Ishikawa (cell line): ENCODE results near the gene SASH1.

Source experiments
- TAF1 ChIP-seq: IDR thresholded peaks from 2 replicates; pipeline ENCODE4 v1.6.1; 2012; ENCODE audit warnings: low read depth, mild to moderate bottlenecking
- TCF12 ChIP-seq: IDR thresholded peaks from 2 replicates; pipeline ENCODE4 v1.6.1; 2012; ENCODE audit warnings: low read depth
- ZBTB7A ChIP-seq: IDR thresholded peaks from 2 replicates; pipeline ENCODE4 v1.6.1; 2012; ENCODE audit warnings: low read depth
- TF ChIP-seq, protein P1 (sequence below): IDR thresholded peaks from 2 replicates; pipeline ENCODE4 v1.6.1; 2012
- TF ChIP-seq, protein P2 (sequence below): IDR thresholded peaks from 2 replicates; pipeline ENCODE4 v1.6.1; 2012

DNA sequence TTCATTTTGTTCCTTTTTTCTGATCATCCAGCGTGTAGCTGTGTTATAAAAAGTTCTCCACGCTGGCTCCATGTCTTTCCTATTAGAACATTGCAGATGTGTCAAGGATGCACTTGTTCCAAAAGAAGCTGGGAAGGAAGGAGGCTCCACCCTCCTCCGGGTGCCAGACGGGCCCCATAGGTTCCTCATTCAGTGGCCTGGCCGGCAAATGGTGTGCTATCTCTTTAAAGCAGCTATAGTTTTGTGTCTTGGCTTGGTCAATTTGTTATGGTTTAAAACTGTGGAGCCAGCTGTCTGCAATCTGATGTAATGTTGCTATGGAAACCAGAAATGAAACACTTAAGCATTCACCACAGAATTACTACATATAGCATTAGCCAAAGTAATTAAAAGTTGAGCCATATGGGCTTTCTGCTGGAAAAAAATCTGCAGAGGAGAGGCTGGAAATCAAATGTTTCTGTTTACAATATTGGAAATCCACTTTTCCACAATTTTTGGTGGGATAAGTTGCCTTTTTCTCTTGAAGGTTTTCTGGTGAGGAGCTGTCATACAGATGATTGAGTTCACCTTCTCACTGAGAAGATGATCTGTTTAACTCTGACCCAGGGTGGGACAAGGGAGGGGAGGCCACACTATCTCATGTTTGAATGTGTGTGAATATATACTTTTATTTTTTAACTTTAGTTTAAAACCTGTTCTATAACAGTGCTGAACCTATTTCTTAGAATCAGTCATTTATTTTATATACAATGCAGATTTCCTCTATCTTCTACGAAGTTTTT is 167.4 kb downstream of the SASH1 start:
- no peak for TF ChIP-seq TCF12
- TF ChIP-seq, protein P1, sequence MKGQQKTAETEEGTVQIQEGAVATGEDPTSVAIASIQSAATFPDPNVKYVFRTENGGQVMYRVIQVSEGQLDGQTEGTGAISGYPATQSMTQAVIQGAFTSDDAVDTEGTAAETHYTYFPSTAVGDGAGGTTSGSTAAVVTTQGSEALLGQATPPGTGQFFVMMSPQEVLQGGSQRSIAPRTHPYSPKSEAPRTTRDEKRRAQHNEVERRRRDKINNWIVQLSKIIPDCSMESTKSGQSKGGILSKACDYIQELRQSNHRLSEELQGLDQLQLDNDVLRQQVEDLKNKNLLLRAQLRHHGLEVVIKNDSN: no peak
- TF ChIP-seq TAF1: no peak
- TF ChIP-seq, protein P2, sequence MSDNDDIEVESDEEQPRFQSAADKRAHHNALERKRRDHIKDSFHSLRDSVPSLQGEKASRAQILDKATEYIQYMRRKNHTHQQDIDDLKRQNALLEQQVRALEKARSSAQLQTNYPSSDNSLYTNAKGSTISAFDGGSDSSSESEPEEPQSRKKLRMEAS: no peak
- no peak for TF ChIP-seq ZBTB7A
